Measurements from ENCODE around the gene SEZ6L.

GRCh38 chr22:26269572-26269971 is 100.3 kb downstream of the SEZ6L start:
- TF ChIP-seq CTCF (conservative IDR thresholded peaks at IDR 0.05; ENCODE audit: low read depth, low read length) = no peak
- no peak for TF ChIP-seq EZH2 (IDR thresholded peaks at IDR 0.05; ENCODE audit: low read length, unreplicated experiment)
- no peak for TF ChIP-seq EZH2phosphoT487 (IDR thresholded peaks at IDR 0.05; ENCODE audit: borderline replicate concordance, low read length)
